ENCODE data around the gene GON4L. TPM values are rescaled to one million over a fixed set of nuclear protein-coding genes. Genes with fewer than 3 reads are reported as not detected.
A peak's percentile ranks its signal among the peaks of the same experiment; 100 is the strongest.
"Not testable (repeated sequence)": the region's sequence is repeated elsewhere in the genome, so short reads cannot be mapped to it uniquely, and the experiment has no call there.

GON4L gene
- total RNA-seq, 1 donor from 2014 or later = 42.8 TPM

DNA sequence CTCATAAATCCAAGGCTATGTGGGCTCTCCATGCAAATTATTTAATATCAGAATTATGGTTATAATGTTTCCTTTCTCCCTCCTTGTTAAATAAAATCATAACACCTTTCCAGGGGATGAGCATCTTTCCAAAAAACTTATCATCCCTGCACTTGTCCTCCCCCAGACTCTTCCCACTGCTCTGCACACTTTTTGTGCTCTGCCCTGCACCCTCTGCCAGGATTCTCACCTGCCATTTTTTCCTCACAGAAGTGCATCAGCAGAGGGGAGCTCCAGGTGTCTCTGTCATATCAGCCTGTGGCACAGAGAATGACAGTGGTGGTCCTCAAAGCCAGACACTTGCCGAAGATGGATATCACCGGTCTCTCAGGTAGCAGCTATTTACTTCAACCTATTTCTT, 23.2 kb upstream of the GON4L start:
- DNase-seq (ENCODE audit: low spot score in 2 of 2) (no peak), FAIRE-seq (no peak)

DNA sequence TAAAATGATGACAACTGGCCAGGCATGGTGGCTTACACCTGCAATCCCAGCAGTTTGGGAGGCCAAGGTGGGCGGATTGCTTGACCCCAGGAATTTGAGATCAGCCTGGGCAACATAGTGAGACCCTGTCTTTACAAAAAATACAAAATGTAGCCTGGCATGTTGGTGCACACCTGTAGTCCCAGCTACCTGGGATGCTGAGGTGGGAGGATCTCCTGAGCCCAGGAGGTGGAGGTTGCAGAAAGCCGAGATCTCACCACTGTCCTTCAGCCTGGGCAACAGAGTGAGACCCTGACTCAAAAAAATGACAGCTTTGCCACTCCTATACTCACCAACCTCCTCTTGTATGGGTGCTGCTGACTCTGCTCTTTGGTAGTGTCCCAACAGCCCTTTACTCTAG, 20.9 kb upstream of the GON4L start:
- no peak for DNase-seq (ENCODE audit: low spot score in 2 of 2)
- no peak for FAIRE-seq

DNA sequence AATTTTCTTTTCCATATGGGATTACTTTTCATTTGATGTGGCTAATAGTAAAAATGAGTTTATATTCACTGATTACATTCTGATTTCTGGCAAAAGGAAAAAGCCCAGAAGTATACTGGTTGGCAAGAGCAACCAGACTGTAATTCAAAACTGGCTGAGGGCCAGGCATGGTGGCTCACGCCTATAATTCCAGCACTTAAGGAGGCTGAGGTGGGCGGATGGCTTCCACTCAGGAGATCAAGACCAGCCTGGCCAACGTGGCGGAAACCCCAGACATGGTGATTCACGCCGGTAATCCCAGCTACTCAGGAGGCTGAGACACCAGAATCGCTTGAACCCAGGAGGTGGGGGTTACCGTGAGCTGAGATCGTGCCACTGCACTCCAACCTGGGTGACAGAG, 16.8 kb upstream of the GON4L start:
- no peak for FAIRE-seq
- no peak for DNase-seq (ENCODE audit: low spot score in 2 of 2)

DNA sequence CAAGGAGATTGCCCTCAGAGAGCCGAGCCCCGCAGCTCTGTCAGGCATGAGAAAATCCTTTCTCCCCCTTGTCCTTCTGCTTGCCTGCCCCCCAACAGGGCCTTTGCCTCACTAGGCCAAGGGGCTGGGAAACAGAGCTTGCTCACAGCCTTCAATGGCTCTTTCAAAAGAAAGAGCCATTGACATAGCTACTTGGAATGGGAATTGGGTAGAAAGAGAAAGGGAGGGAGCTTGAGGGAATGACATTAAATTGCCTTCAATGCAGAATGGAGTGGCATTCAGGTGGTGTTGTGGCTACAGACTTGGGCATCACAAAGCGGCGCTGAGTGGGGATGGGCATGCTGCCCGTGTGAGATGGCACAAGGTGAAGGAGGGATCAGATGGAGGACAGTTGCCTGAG, 15.5 kb upstream of the GON4L start:
- FAIRE-seq = no peak
- DNase-seq (ENCODE audit: low spot score in 2 of 2) = peak in 1 of 2 donors; percentile 34

DNA sequence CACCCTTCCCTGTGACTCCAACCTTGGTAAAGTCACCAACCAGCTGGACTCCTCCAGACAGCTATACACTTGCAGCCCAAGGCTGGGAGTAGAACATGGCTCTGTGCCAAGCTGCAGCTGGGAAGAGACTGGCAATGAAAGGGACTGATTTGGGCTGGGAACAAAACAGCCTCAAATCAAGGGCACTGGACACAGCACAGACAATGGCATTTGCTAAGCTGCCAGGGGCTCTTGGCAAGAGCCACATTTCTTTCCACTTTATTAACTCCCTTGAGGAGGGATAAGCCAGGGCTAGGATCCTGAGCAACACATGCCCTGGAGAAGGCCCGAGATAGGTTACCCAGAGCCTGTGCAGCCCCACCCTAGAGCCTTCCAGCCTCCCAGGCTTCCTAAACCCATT, 14.4 kb upstream of the GON4L start:
- DNase-seq (ENCODE audit: low spot score in 2 of 2) (peak; percentile 46 to 54), FAIRE-seq (no peak)

DNA sequence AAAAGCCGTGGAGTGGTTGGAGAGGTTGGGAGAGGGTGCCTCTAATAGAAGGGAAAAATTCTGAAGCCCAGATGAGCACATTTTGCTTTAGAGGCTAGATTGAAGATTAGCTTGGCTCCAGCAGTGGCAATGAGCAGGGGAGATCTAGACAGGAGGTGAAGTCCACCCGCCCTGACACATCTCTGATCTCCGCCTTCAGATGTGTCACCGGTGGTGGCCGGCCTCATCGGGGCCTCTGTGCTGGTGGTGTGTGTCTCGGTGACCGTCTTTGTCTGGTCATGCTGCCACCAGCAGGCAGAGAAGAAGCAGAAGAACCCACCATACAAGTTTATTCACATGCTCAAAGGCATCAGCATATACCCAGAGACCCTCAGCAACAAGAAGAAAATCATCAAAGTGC, 10.8 kb upstream of the GON4L start:
- no peak for DNase-seq (ENCODE audit: low spot score in 2 of 2)
- no peak for FAIRE-seq

DNA sequence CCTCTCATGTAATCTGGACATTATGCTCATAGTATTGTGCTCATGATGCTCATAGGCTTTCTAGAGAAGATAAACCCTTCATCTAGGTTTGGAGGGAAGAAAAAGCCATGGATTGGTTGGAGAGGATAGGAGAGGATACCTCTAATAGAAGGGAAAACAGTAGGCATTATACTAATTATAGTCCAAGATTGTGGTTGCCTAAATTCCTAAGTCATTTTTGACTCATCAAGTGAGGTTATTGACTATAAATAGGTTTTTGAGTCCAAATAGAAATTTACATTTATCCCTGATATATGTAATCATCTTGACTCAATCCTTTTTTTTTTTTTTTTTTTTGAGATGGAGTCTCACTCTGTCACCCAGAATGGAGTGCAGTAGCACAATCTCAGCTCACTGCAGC, 7.4 kb upstream of the GON4L start:
- DNase-seq (ENCODE audit: low spot score in 2 of 2) (no peak), FAIRE-seq (no peak)

DNA sequence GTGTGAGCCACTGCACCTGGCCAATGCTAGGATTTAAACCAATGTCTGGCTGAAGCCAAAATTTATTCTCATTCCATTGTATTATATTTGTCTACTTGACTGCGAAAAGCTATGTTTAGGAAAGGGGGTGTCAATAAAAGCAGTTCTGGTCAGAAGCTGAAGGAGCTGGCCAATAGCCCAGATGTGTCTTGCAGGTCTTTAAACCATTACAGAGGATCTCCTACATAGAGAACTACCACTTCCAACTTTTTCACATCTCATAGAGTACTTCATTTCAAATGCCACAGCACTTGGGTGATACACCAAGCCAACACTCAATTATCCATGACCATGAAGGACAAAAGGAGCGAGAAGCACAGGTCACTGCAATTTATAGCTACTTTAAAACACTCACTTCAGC, 4.9 kb upstream of the GON4L start:
- FAIRE-seq (no peak), DNase-seq (ENCODE audit: low spot score in 2 of 2) (no peak)

- FAIRE-seq = no peak
- no peak for DNase-seq (ENCODE audit: low spot score in 2 of 2)
These were observed 4.0 kb upstream of the GON4L start for GRCh38 chr1:155860970-155861510.

GRCh38 chr1:155859881-155860871, 3.2 kb upstream of the GON4L start:
- DNase-seq (ENCODE audit: low spot score in 2 of 2) = peak; percentile 52 to 80
- no peak for FAIRE-seq

DNA sequence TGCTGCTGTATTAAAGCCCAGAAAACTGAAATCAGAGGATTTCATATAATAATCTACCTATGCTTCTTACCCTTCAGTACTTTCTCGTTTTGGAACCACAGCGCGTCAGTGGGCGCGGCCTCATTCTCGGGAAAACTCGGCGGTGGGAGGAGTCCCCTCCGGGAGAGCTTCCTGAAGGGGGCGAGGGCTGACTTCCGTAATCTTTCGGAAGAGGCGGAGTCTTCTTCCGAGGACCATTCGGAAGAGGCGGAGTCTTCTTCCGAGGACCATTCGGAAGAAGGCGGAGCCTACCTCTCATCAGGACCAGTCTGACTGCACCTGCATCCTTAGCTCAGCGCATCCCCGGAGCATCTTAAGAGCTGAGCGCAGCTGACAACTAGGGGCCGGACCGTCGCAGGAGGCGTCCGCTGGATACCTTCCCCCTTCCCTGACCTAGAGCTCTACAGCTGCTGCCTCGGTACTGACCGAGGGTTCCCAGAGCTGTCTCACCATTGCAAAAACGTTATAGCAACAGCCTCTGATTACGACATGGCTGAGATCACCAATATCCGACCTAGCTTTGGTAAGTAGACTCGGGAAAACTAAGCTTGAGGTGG, 2.3 kb upstream of the GON4L start, which contains the start of gene SYT11:
SYT11 (plus strand) TSS at position 334 of the 596 bp plus-strand sequence; CDS start at position 529, 195 bp downstream.
- peak; percentile 89 for FAIRE-seq
- peak; percentile 79 to 90 for DNase-seq (ENCODE audit: low spot score in 2 of 2)

- DNase-seq (ENCODE audit: low spot score in 2 of 2) = no peak
- no peak for FAIRE-seq
These were observed 1.8 kb upstream of the GON4L start for GRCh38 chr1:155858800-155859233.

- DNase-seq (ENCODE audit: low spot score in 2 of 2) (no peak), FAIRE-seq (no peak)
These were observed 598 bp downstream of the GON4L start for GRCh38 chr1:155856257-155856974.

- no peak for FAIRE-seq
These were observed 6.7 kb downstream of the GON4L start for GRCh38 chr1:155850345-155850744.

DNA sequence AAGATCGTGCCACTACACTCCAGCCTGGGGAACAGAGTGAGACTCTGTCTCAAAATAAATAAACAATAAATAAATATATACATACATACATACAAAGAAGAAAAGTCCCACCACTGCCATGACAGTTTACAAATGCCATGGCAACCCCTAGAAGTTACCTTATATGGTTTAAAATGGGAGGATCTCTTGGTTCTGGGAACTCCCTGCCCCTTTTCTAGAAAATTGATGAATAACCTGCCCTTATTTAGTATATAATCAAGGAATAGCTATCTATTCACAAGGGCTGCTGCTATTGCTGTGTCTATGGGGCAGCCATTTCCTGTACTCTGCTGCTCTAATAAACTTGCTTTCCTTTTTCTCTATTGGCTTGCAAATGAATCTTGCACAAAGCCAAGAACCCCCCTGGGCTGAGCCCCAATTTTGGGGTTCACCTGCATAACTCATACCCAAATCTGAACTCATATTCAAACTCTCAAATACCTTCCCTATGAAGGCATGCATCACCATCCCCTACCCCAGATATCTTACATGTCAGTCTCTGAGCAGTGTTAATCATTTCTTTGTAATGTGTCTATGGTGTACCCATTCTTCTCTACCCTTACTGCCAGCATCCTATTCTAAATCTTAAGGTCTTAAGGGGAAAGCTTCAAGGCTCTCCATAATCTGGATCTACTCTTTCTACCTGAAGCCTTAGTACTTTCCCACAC, 9.0 kb downstream of the GON4L start:
- FAIRE-seq = no peak

More at GRCh38 chr1:155850345-155850744, 6.7 kb downstream of the GON4L start:
- DNase-seq (ENCODE audit: low spot score in 2 of 2) = no peak

DNA sequence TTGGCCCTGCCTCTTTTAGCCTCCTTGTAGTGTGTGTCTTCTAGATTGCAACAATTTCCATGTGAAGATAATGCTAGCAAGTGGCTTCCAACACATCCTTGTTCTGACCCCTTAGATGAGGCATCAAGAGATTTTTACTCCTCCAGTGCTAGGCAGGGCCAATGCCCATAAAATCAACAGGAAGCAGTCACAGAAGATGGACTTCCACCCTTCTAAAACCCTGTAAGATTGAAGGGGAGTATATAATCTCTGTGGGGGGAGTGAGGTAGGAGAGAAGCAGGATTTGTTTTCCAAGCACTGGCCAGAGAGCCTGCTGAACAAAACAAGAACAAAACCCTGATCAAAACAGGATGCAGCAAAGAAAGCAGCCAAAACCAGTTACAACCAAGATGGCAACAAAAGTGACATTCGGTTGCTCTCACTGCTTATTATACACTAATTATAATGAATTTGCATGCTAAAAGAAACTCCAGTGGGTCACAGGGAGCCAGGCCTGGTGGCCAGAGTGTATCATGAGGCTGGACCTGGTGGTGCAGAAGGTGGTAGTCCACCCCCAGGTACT, 12.1 kb downstream of the GON4L start:
- no peak for FAIRE-seq

More for the DNA sequence above, 9.0 kb downstream of the GON4L start:
- no peak for DNase-seq (ENCODE audit: low spot score in 2 of 2)

DNA sequence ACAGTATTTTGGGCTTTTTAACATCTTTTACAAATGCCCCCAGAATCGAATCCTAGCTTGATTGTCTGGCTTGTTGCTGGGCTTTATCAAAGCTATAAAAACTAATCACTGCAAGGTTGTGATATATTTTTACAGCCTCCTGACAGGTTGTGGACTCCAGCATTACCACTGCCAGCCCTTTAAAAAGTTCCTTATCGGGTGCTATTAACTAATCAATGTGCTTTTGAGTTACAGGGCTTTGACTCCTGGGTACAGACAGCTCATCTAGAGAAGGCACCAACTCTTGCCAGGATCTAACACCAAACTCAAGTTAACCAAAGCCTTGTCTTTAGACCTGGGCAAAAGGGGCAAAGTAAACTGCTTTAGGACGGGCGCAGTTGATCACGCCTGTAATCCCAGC, 16.6 kb downstream of the GON4L start:
- FAIRE-seq = no peak
- no peak for DNase-seq (ENCODE audit: low spot score in 2 of 2)

More for the DNA sequence above, 12.1 kb downstream of the GON4L start:
- DNase-seq (ENCODE audit: low spot score in 2 of 2) = no peak

- FAIRE-seq (no peak), DNase-seq (ENCODE audit: low spot score in 2 of 2) (no peak)
These were observed 21.5 kb downstream of the GON4L start for GRCh38 chr1:155835548-155835947.

- not testable (repeated sequence) for FAIRE-seq; DNase-seq (ENCODE audit: low spot score in 2 of 2)
These were observed 22.1 kb downstream of the GON4L start for GRCh38 chr1:155834927-155835399.
